Thyroid gland (tissue), 4 donors: ENCODE data around the gene TAS2R41.

ENCODE experiments used
- POLR2A ChIP-seq, 2 donors: fragments of 450-650 bp; IDR thresholded peaks; one replicate each; pipeline ENCODE4 v1.6.1; 2017; ENCODE audit warnings: antibody characterized with exemption in 2 of 2, mild to moderate bottlenecking in 2 of 2, moderate library complexity in 1 of 2
- TF ChIP-seq, protein P1 (sequence below), 6 experiments: fragments of 200-600 bp in 3 of 6; fragments of 450-650 bp in 3 of 6; sonication (generic) in 3 of 6; IDR thresholded peaks; one replicate each; pipeline ENCODE4 v1.5.1; 2016 to 2019; ENCODE audit warnings: antibody characterized with exemption in 6 of 6, mild to moderate bottlenecking in 2 of 6, inconsistent platforms in 1 of 6, moderate library complexity in 1 of 6

DNA sequence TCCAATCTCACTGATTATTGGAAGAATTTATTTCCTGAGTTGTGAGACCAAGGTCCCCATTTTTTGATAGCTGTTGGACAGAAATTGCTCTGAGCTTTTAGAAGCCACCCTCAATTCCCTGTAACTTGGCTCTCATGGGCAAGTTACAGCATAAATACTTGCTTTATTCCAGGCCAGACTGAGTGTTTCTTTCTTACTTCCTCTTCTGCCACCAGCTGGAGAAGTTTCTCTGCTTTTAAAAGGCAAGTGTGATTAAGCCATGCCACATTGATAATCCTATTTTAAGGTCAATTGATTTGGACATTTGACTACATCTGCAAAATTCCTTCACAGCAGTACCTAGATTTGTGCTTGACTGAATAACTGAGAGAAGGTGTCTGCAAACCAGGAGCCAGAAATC lies 14.1 kb upstream of the TAS2R41 start:
- TF ChIP-seq, protein P1, sequence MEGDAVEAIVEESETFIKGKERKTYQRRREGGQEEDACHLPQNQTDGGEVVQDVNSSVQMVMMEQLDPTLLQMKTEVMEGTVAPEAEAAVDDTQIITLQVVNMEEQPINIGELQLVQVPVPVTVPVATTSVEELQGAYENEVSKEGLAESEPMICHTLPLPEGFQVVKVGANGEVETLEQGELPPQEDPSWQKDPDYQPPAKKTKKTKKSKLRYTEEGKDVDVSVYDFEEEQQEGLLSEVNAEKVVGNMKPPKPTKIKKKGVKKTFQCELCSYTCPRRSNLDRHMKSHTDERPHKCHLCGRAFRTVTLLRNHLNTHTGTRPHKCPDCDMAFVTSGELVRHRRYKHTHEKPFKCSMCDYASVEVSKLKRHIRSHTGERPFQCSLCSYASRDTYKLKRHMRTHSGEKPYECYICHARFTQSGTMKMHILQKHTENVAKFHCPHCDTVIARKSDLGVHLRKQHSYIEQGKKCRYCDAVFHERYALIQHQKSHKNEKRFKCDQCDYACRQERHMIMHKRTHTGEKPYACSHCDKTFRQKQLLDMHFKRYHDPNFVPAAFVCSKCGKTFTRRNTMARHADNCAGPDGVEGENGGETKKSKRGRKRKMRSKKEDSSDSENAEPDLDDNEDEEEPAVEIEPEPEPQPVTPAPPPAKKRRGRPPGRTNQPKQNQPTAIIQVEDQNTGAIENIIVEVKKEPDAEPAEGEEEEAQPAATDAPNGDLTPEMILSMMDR (IDR thresholded peaks at IDR 0.05) = no peak
- no peak for TF ChIP-seq POLR2A (IDR thresholded peaks at IDR 0.05)
